WTC11 (cell line): ENCODE data around the gene GADD45B. TPM values are rescaled to one million over a fixed set of nuclear protein-coding genes. Genes with fewer than 3 reads are reported as not detected.

ENCODE experiments used
- ATAC-seq: fragments of 200-7000 bp; cut with Tn5 transposase; 2 replicates; pipeline ENCODE4 v1.10.0; 2021; ENCODE audit warnings: mild to moderate bottlenecking, moderate library complexity
- CTCF ChIA-PET: fragments of 300-600 bp; sonication (Branson Sonifier 250); formaldehyde crosslinking; loops from one replicate; lab custom pipeline; 2021; ENCODE audit warnings: antibody characterized with exemption; lab: Charles Lee
- POLR2A ChIA-PET: fragments of 350-600 bp; sonication (Branson Sonifier 250); formaldehyde crosslinking; loops from one replicate; lab custom pipeline; 2021; ENCODE audit warnings: antibody characterized with exemption; lab: Charles Lee
- DNase-seq: peaks from one replicate; pipeline ENCODE4 v3.0.0; 2021; ENCODE audit warnings: low spot score
- H3K27ac Mint-ChIP-seq: 2 replicates; pipeline ENCODE4 v1.8.0; 2021; ENCODE audit warnings: mixed read lengths
- H3K27me3 Mint-ChIP-seq: 2 replicates; pipeline ENCODE4 v1.8.0; 2021; ENCODE audit warnings: low read depth, mild to moderate bottlenecking, moderate library complexity, mixed read lengths
- H3K36me3 Mint-ChIP-seq: 2 replicates; pipeline ENCODE4 v1.8.0; 2021; ENCODE audit warnings: mixed read lengths
- H3K4me1 Mint-ChIP-seq: 2 replicates; pipeline ENCODE4 v1.8.0; 2022; ENCODE audit warnings: mixed read lengths
- H3K4me3 Mint-ChIP-seq: 2 replicates; pipeline ENCODE4 v1.8.0; 2021; ENCODE audit warnings: mild to moderate bottlenecking, moderate library complexity, mixed read lengths
- H3K9me3 Mint-ChIP-seq: 2 replicates; pipeline ENCODE4 v1.8.0; 2021; ENCODE audit warnings: mixed read lengths
- ATF2 ChIP-seq: sonication (generic); formaldehyde crosslinking; IDR thresholded peaks from 2 replicates; pipeline ENCODE4 v1.8.1; 2022; ENCODE audit warnings: low read depth, missing genetic modification reagents, borderline replicate concordance
- CREB1 ChIP-seq: sonication (generic); formaldehyde crosslinking; IDR thresholded peaks from 2 replicates; pipeline ENCODE4 v1.8.0; 2023; ENCODE audit warnings: mild to moderate bottlenecking, missing genetic modification reagents
- CTCF ChIP-seq: fragments of 200-600 bp; IDR thresholded peaks from 2 replicates; pipeline ENCODE4 v1.8.0; 2022; ENCODE audit warnings: antibody characterized with exemption
- E2F4 ChIP-seq: sonication (generic); formaldehyde crosslinking; IDR thresholded peaks from 2 replicates; pipeline ENCODE4 v1.8.1; 2022; ENCODE audit warnings: low read depth, mild to moderate bottlenecking, moderate library complexity, missing genetic modification reagents, borderline replicate concordance
- E2F5 ChIP-seq: sonication (generic); formaldehyde crosslinking; IDR thresholded peaks from 2 replicates; pipeline ENCODE4 v1.8.1; 2022; ENCODE audit warnings: mild to moderate bottlenecking, moderate library complexity, missing genetic modification reagents
- ELF4 ChIP-seq: sonication (generic); formaldehyde crosslinking; IDR thresholded peaks from 2 replicates; pipeline ENCODE4 v1.8.1; 2022; ENCODE audit warnings: low read depth, mild to moderate bottlenecking, moderate library complexity, missing genetic modification reagents
- ETV6 ChIP-seq: sonication (generic); formaldehyde crosslinking; IDR thresholded peaks from 2 replicates; pipeline ENCODE4 v1.8.1; 2022; ENCODE audit warnings: mild to moderate bottlenecking, missing genetic modification reagents
- GTF2I ChIP-seq: fragments of 250-450 bp; sonication (Bioruptor Pico); conservative IDR thresholded peaks from 2 replicates; pipeline ENCODE4 v1.4.0; 2021; ENCODE audit warnings: mild to moderate bottlenecking
- HMGXB4 ChIP-seq: sonication (generic); formaldehyde crosslinking; IDR thresholded peaks from 2 replicates; pipeline ENCODE4 v1.8.1; 2023; ENCODE audit warnings: mild to moderate bottlenecking, moderate library complexity, missing genetic modification reagents
- IRF1 ChIP-seq: sonication (generic); formaldehyde crosslinking; IDR thresholded peaks from 2 replicates; pipeline ENCODE4 v1.8.0; 2023; ENCODE audit warnings: missing genetic modification reagents
- IRF2 ChIP-seq: sonication (generic); formaldehyde crosslinking; IDR thresholded peaks from 2 replicates; pipeline ENCODE4 v1.8.0; 2022; ENCODE audit warnings: low read depth, missing genetic modification reagents, borderline replicate concordance
- KAT7 ChIP-seq: sonication (generic); formaldehyde crosslinking; IDR thresholded peaks from 2 replicates; pipeline ENCODE4 v1.8.1; 2023; ENCODE audit warnings: missing genetic modification reagents, mild to moderate bottlenecking, borderline replicate concordance
- NFATC4 ChIP-seq: fragments of 250-450 bp; sonication (Bioruptor Pico); IDR thresholded peaks from 2 replicates; pipeline ENCODE4 v1.9.0; 2021; ENCODE audit warnings: mild to moderate bottlenecking
- PRRX2 ChIP-seq: fragments of 250-450 bp; sonication (Bioruptor Pico); IDR thresholded peaks from 2 replicates; pipeline ENCODE4 v1.8.0; 2021; ENCODE audit warnings: mild to moderate bottlenecking
- SMAD3 ChIP-seq: sonication (generic); formaldehyde crosslinking; IDR thresholded peaks from 2 replicates; pipeline ENCODE4 v1.8.0; 2022; ENCODE audit warnings: missing genetic modification reagents, mild to moderate bottlenecking, borderline replicate concordance
- TEAD4 ChIP-seq: sonication (generic); formaldehyde crosslinking; IDR thresholded peaks from 2 replicates; pipeline ENCODE4 v1.8.0; 2022; ENCODE audit warnings: mild to moderate bottlenecking, missing genetic modification reagents
- TP53 ChIP-seq: sonication (generic); formaldehyde crosslinking; IDR thresholded peaks from 2 replicates; pipeline ENCODE4 v1.8.1; 2023; ENCODE audit warnings: mild to moderate bottlenecking, missing genetic modification reagents
- USF1 ChIP-seq: sonication (generic); formaldehyde crosslinking; IDR thresholded peaks from 2 replicates; pipeline ENCODE4 v1.8.0; 2022; ENCODE audit warnings: mild to moderate bottlenecking, missing genetic modification reagents
- ZNF263 ChIP-seq: sonication (generic); formaldehyde crosslinking; IDR thresholded peaks from 2 replicates; pipeline ENCODE4 v1.8.1; 2022; ENCODE audit warnings: low read depth, mild to moderate bottlenecking, moderate library complexity, missing genetic modification reagents
- ZNF396 ChIP-seq: fragments of 250-450 bp; sonication (Bioruptor Pico); IDR thresholded peaks from 2 replicates; pipeline ENCODE4 v1.8.0; 2021; ENCODE audit warnings: mild to moderate bottlenecking, moderate library complexity, borderline replicate concordance
- ZNF416 ChIP-seq: fragments of 250-450 bp; sonication (Bioruptor Pico); IDR thresholded peaks from 2 replicates; pipeline ENCODE4 v1.9.0; 2021; ENCODE audit warnings: mild to moderate bottlenecking, inconsistent platforms
- ZNF671 ChIP-seq: fragments of 250-450 bp; sonication (Bioruptor Pico); IDR thresholded peaks from 2 replicates; pipeline ENCODE4 v1.8.0; 2021; ENCODE audit warnings: mild to moderate bottlenecking
- total RNA-seq: library from RNA; stranded (reverse); gene quantifications from 3 replicates; pipeline ENCODE4 v1.2.3, GENCODE V29; 2021

GADD45B gene
- total RNA-seq, 1 experiment from 2014 or later, result 17.9 TPM

GRCh38 chr19:2475702-2476450 is at the start of gene GADD45B (continued):
- TF ChIP-seq E2F4 (CRISPR knock-in tag), result no peak
- no peak for TF ChIP-seq E2F5
- TF ChIP-seq ZNF416, result 0 out of 2 replicates have a peak, but pooled peaks have one; percentile 53
- TF ChIP-seq ELF4 (CRISPR knock-in tag), result no peak
- no peak for TF ChIP-seq ZNF263 (CRISPR knock-in tag)
- TF ChIP-seq ATF2 (CRISPR knock-in tag), result no peak
- TF ChIP-seq ZNF396 (CRISPR knock-in tag), result no peak
- TF ChIP-seq CREB1 (CRISPR knock-in tag), result no peak
- TF ChIP-seq CTCF, result no peak
- TF ChIP-seq ZNF671, result no peak
- TF ChIP-seq SMAD3 (CRISPR knock-in tag), result no peak
- no peak; the same call in 1 of the 2 replicates for TF ChIP-seq TP53 (CRISPR knock-in tag)
- no peak for TF ChIP-seq ETV6 (CRISPR knock-in tag)
- no peak for TF ChIP-seq HMGXB4 (CRISPR knock-in tag)
- no peak for TF ChIP-seq NFATC4 (CRISPR knock-in tag)

- Mint-ChIP-seq H3K9me3 (no peaks in the 10 kb centered on the region), H3K4me1 (peaks cover 27% of the 10 kb centered on the region), H3K4me3 (peak overlapping the region; percentile 88), H3K36me3 (peaks cover 6% of the 10 kb centered on the region), H3K27ac (peak overlapping the region; percentile 96), H3K27me3 (no peaks in the 10 kb centered on the region)
- ChIA-PET POLR2A (interaction anchor here (1.0 to 2.4 kb wide), 8 partner anchors 30 to 385 kb away, joined by 3 to 14 read pairs (median 5); partner anchors contain the start of genes GADD45B and LMNB2), CTCF (interaction anchor here (1.0 to 2.7 kb wide), 7 partner anchors 30 to 210 kb away, joined by 4 to 14 read pairs (median 11); partner anchors contain the start of gene LMNB2)
- DNase-seq, result peak; percentile 61
- ATAC-seq, result peak; percentile 3
- peak; percentile 79 for TF ChIP-seq USF1
- no peak for TF ChIP-seq KAT7 (CRISPR knock-in tag)
- TF ChIP-seq GTF2I, result no peak
- TF ChIP-seq IRF1 (CRISPR knock-in tag), result peak; percentile 32; the same call in 1 of the 2 replicates
- TF ChIP-seq TEAD4 (CRISPR knock-in tag), result no peak
- no peak for TF ChIP-seq IRF2 (CRISPR knock-in tag)
- no peak for TF ChIP-seq PRRX2 (CRISPR knock-in tag)
Measured at GRCh38 chr19:2426611-2427428, 49.1 kb upstream of the GADD45B start.
